Smooth muscle cell (in vitro differentiated cells): Measurements from ENCODE around the gene ALX4. TPM values are rescaled to one million over a fixed set of nuclear protein-coding genes. Genes with fewer than 3 reads are reported as not detected.

ENCODE experiments used
- DNase-seq: peaks from one replicate; lab custom pipeline; 2025; ENCODE audit not compliant: unreplicated experiment; lab: John Stamatoyannopoulos, UW
- H2AFZ ChIP-seq: fragments of 200-600 bp; sonication (generic); 2 replicates; pipeline ENCODE4 v1.6.0; 2016; ENCODE audit warnings: antibody characterized with exemption, low read depth, mild to moderate bottlenecking
- H3F3A ChIP-seq: fragments of 200-600 bp; sonication (generic); 2 replicates; pipeline ENCODE4 v1.6.0; 2017; ENCODE audit warnings: antibody characterized with exemption, low read depth
- H3K27ac ChIP-seq: fragments of 200-600 bp; sonication (generic); 2 replicates; pipeline ENCODE4 v1.5.1; 2016; ENCODE audit warnings: low read depth, mild to moderate bottlenecking
- H3K27me3 ChIP-seq: fragments of 200-600 bp; sonication (generic); 2 replicates; pipeline ENCODE4 v1.6.1; 2016; ENCODE audit warnings: low read depth, mild to moderate bottlenecking
- H3K36me3 ChIP-seq: fragments of 200-600 bp; sonication (generic); 2 replicates; pipeline ENCODE4 v1.5.1; 2016; ENCODE audit warnings: low read depth
- H3K4me1 ChIP-seq: fragments of 200-600 bp; sonication (generic); 2 replicates; pipeline ENCODE4 v1.5.1; 2016; ENCODE audit warnings: low read depth
- H3K4me2 ChIP-seq: fragments of 200-600 bp; sonication (generic); 2 replicates; pipeline ENCODE4 v1.6.0; 2016; ENCODE audit warnings: mild to moderate bottlenecking
- H3K4me3 ChIP-seq: fragments of 200-600 bp; sonication (generic); 2 replicates; pipeline ENCODE4 v1.5.1; 2016; ENCODE audit warnings: mild to moderate bottlenecking
- H3K79me2 ChIP-seq: fragments of 200-600 bp; sonication (generic); 2 replicates; pipeline ENCODE4 v1.6.0; 2016; ENCODE audit warnings: low read depth, mild to moderate bottlenecking
- H3K9ac ChIP-seq: fragments of 200-600 bp; sonication (generic); 2 replicates; pipeline ENCODE4 v1.6.0; 2016; ENCODE audit warnings: low read depth
- H3K9me3 ChIP-seq: fragments of 200-600 bp; sonication (generic); replicated peaks from 2 replicates; pipeline ENCODE4 v1.5.1; 2016; ENCODE audit warnings: low read depth
- H4K20me1 ChIP-seq: fragments of 200-600 bp; sonication (generic); 2 replicates; pipeline ENCODE4 v1.6.0; 2016; ENCODE audit warnings: low read depth
- CTCF ChIP-seq: fragments of 200-600 bp; sonication (generic); IDR thresholded peaks from 2 replicates; pipeline ENCODE4 v1.5.1; 2017; ENCODE audit warnings: borderline replicate concordance, mild to moderate bottlenecking, antibody characterized with exemption; ENCODE audit not compliant: insufficient read depth, poor library complexity, severe bottlenecking
- WGBS: methylation state at CpG from one replicate; pipeline ENCODE4 v1.1.7; 2016; ENCODE audit warnings: low lambda C conversion rate; 5-methylcytosine and 5-hydroxymethylcytosine counted together
- polyA plus RNA-seq: library from polyadenylated mRNA; unstranded; fragments of >200 nt; fragmentation: Nextera tagmentation; extraction: Ambion mirVana; gene quantifications from 2 replicates; pipeline ENCODE4 v1.2.1, GENCODE V29; 2016
- total RNA-seq: library from RNA; depleted of rRNA; stranded (reverse); fragments of >200 nt; gene quantifications from 2 replicates; pipeline ENCODE4 v1.2.3, GENCODE V29; 2014

ALX4 gene
- total and polyA plus RNA-seq, 2 experiments from 2014 or later = not detected

- no peaks in the 10 kb centered on the region for H3K36me3 ChIP-seq
- H3F3A ChIP-seq = no peaks in the 10 kb centered on the region
- H3K27me3 ChIP-seq = no peaks in the 10 kb centered on the region
- H4K20me1 ChIP-seq = no peaks in the 10 kb centered on the region
- 63% methylated on average over 17 of the region's 17 CpGs for WGBS
- DNase-seq = no peak
- H3K4me2 ChIP-seq = peak overlapping the region; percentile 76
- H3K27ac ChIP-seq = no peak overlapping the region
- H2AFZ ChIP-seq = no peak overlapping the region
- no peaks in the 10 kb centered on the region for H3K79me2 ChIP-seq
- H3K4me3 ChIP-seq = no peak overlapping the region
- H3K4me1 ChIP-seq = peaks cover 6% of the 10 kb centered on the region
- no peak overlapping the region for H3K9ac ChIP-seq
- H3K9me3 ChIP-seq = no peaks in the 10 kb centered on the region
- no peak for TF ChIP-seq CTCF
These were observed 40.3 kb downstream of the ALX4 start for GRCh38 chr11:44269369-44270351.

GRCh38 chr11:44268614-44269080 lies 41.3 kb downstream of the ALX4 start:
- Histone ChIP-seq H3K9me3 (no peaks in the 10 kb centered on the region), H3F3A (no peaks in the 10 kb centered on the region), H3K27me3 (no peaks in the 10 kb centered on the region), H3K4me1 (peaks cover 6% of the 10 kb centered on the region), H2AFZ (no peak overlapping the region), H3K79me2 (no peaks in the 10 kb centered on the region), H3K4me2 (no peak overlapping the region), H3K4me3 (no peak overlapping the region), H4K20me1 (no peaks in the 10 kb centered on the region), H3K27ac (no peak overlapping the region), H3K9ac (no peak overlapping the region), H3K36me3 (no peaks in the 10 kb centered on the region)
- TF ChIP-seq CTCF = no peak
- WGBS = 83% methylated on average over 5 of the region's 5 CpGs
- DNase-seq = no peak

GRCh38 chr11:44267750-44268613 lies 42.0 kb downstream of the ALX4 start:
- no peaks in the 10 kb centered on the region for H3K79me2 ChIP-seq
- no peaks in the 10 kb centered on the region for H3K27me3 ChIP-seq
- peaks cover 6% of the 10 kb centered on the region for H3K4me1 ChIP-seq
- no peaks in the 10 kb centered on the region for H3F3A ChIP-seq
- H3K4me3 ChIP-seq = no peak overlapping the region
- H3K4me2 ChIP-seq = no peak overlapping the region
- no peaks in the 10 kb centered on the region for H3K9me3 ChIP-seq
- H3K27ac ChIP-seq = no peak overlapping the region
- no peak overlapping the region for H2AFZ ChIP-seq
- DNase-seq = no peak
- no peaks in the 10 kb centered on the region for H3K36me3 ChIP-seq
- 79% methylated on average over 7 of the region's 8 CpGs for WGBS
- TF ChIP-seq CTCF = no peak
- H3K9ac ChIP-seq = no peak overlapping the region
- H4K20me1 ChIP-seq = no peaks in the 10 kb centered on the region
